WTC11 (cell line): ENCODE measurements around the gene ACOXL. TPM values are rescaled to one million over a fixed set of nuclear protein-coding genes. Genes with fewer than 3 reads are reported as not detected.

Source experiments
- ATAC-seq: fragments of 200-7000 bp; cut with Tn5 transposase; 2 replicates; pipeline ENCODE4 v1.10.0; 2021; ENCODE audit warnings: mild to moderate bottlenecking, moderate library complexity
- CTCF ChIA-PET: fragments of 300-600 bp; sonication (Branson Sonifier 250); formaldehyde crosslinking; loops from one replicate; lab custom pipeline; 2021; ENCODE audit warnings: antibody characterized with exemption; lab: Charles Lee
- POLR2A ChIA-PET: fragments of 350-600 bp; sonication (Branson Sonifier 250); formaldehyde crosslinking; loops from one replicate; lab custom pipeline; 2021; ENCODE audit warnings: antibody characterized with exemption; lab: Charles Lee
- DNase-seq: peaks from one replicate; pipeline ENCODE4 v3.0.0; 2021; ENCODE audit warnings: low spot score
- H3K27ac Mint-ChIP-seq: 2 replicates; pipeline ENCODE4 v1.8.0; 2021; ENCODE audit warnings: mixed read lengths
- H3K27me3 Mint-ChIP-seq: 2 replicates; pipeline ENCODE4 v1.8.0; 2021; ENCODE audit warnings: low read depth, mild to moderate bottlenecking, moderate library complexity, mixed read lengths
- H3K36me3 Mint-ChIP-seq: 2 replicates; pipeline ENCODE4 v1.8.0; 2021; ENCODE audit warnings: mixed read lengths
- H3K4me1 Mint-ChIP-seq: 2 replicates; pipeline ENCODE4 v1.8.0; 2022; ENCODE audit warnings: mixed read lengths
- H3K4me3 Mint-ChIP-seq: 2 replicates; pipeline ENCODE4 v1.8.0; 2021; ENCODE audit warnings: mild to moderate bottlenecking, moderate library complexity, mixed read lengths
- H3K9me3 Mint-ChIP-seq: 2 replicates; pipeline ENCODE4 v1.8.0; 2021; ENCODE audit warnings: mixed read lengths
- ATF2 ChIP-seq: sonication (generic); formaldehyde crosslinking; IDR thresholded peaks from 2 replicates; pipeline ENCODE4 v1.8.1; 2022; ENCODE audit warnings: low read depth, missing genetic modification reagents, borderline replicate concordance
- FOXJ3 ChIP-seq: sonication (generic); formaldehyde crosslinking; IDR thresholded peaks from 2 replicates; pipeline ENCODE4 v1.9.0; 2021; ENCODE audit warnings: missing genetic modification reagents, mild to moderate bottlenecking, borderline replicate concordance
- IRF2 ChIP-seq: sonication (generic); formaldehyde crosslinking; IDR thresholded peaks from 2 replicates; pipeline ENCODE4 v1.8.0; 2022; ENCODE audit warnings: low read depth, missing genetic modification reagents, borderline replicate concordance
- NFYB ChIP-seq: sonication (generic); formaldehyde crosslinking; conservative IDR thresholded peaks from 2 replicates; pipeline ENCODE4 v1.8.0; 2022; ENCODE audit warnings: low read depth, missing genetic modification reagents
- NR2C2 ChIP-seq: sonication (generic); formaldehyde crosslinking; IDR thresholded peaks from 2 replicates; pipeline ENCODE4 v1.8.0; 2022; ENCODE audit warnings: mild to moderate bottlenecking, missing genetic modification reagents
- SP1 ChIP-seq: sonication (generic); formaldehyde crosslinking; conservative IDR thresholded peaks from 2 replicates; pipeline ENCODE4 v1.8.1; 2022; ENCODE audit warnings: missing genetic modification reagents
- ZBTB21 ChIP-seq: sonication (generic); formaldehyde crosslinking; IDR thresholded peaks from 2 replicates; pipeline ENCODE4 v1.8.1; 2023; ENCODE audit warnings: mild to moderate bottlenecking, missing genetic modification reagents, borderline replicate concordance
- ZNF232 ChIP-seq: sonication (generic); formaldehyde crosslinking; IDR thresholded peaks from 2 replicates; pipeline ENCODE4 v1.8.0; 2022; ENCODE audit warnings: mild to moderate bottlenecking, missing genetic modification reagents
- ZNF263 ChIP-seq: sonication (generic); formaldehyde crosslinking; IDR thresholded peaks from 2 replicates; pipeline ENCODE4 v1.8.1; 2022; ENCODE audit warnings: low read depth, mild to moderate bottlenecking, moderate library complexity, missing genetic modification reagents
- ZNF317 ChIP-seq: sonication (generic); formaldehyde crosslinking; IDR thresholded peaks from 2 replicates; pipeline ENCODE4 v1.8.1; 2023; ENCODE audit warnings: low read depth, mild to moderate bottlenecking, moderate library complexity, missing genetic modification reagents, borderline replicate concordance
- ZNF425 ChIP-seq: fragments of 250-450 bp; sonication (Bioruptor Pico); conservative IDR thresholded peaks from 2 replicates; pipeline ENCODE4 v1.9.0; 2021; ENCODE audit warnings: mild to moderate bottlenecking
- ZNF671 ChIP-seq: fragments of 250-450 bp; sonication (Bioruptor Pico); IDR thresholded peaks from 2 replicates; pipeline ENCODE4 v1.8.0; 2021; ENCODE audit warnings: mild to moderate bottlenecking
- total RNA-seq: library from RNA; stranded (reverse); gene quantifications from 3 replicates; pipeline ENCODE4 v1.2.3, GENCODE V29; 2021
- TF ChIP-seq, protein P1 (sequence below): fragments of 250-450 bp; sonication (Bioruptor Pico); IDR thresholded peaks from 2 replicates; pipeline ENCODE4 v1.8.0; 2021; ENCODE audit warnings: mild to moderate bottlenecking
- TF ChIP-seq, protein P2 (sequence below): sonication (generic); formaldehyde crosslinking; IDR thresholded peaks from 2 replicates; pipeline ENCODE4 v1.8.1; 2022; ENCODE audit warnings: low read depth, mild to moderate bottlenecking, moderate library complexity, missing genetic modification reagents, borderline replicate concordance
- TF ChIP-seq, protein P3 (sequence below): sonication (generic); formaldehyde crosslinking; IDR thresholded peaks from 2 replicates; pipeline ENCODE4 v1.8.0; 2023; ENCODE audit warnings: mild to moderate bottlenecking, missing genetic modification reagents
- TF ChIP-seq, protein P4 (sequence below): sonication (generic); formaldehyde crosslinking; IDR thresholded peaks from 2 replicates; pipeline ENCODE4 v1.8.1; 2023; ENCODE audit warnings: mild to moderate bottlenecking, missing genetic modification reagents

Gene ACOXL
- total RNA-seq, 1 experiment from 2014 or later = 14.9 TPM

DNA sequence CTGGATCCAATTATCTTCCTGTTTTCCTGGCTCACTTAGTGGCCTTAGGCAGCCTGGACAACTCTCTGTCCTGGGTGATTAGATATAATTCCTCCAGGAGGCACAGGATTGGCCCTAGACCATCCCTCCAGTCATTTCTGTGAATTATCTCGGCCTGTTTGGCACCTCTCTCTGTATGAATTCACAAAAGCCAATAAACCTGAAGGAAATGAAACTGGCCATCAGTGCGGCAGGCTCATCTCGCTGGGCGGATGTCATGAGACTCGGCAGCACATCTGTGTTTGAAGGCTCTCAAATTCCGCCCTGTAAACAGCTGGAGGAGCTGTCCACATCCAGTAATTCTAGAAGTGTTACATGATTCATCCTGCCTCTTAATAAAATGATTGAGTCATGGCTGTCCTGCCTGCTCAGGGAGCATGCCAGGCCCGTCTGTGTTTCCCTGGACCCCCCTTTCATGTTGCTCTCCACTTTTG, 38.6 kb downstream of the ACOXL start:
- Mint-ChIP-seq H3K4me1 (peaks cover 65% of the 10 kb centered on the region), H3K4me3 (no peak overlapping the region), H3K27me3 (no peaks in the 10 kb centered on the region), H3K9me3 (peaks cover 9% of the 10 kb centered on the region), H3K36me3 (peaks cover 3% of the 10 kb centered on the region), H3K27ac (peak overlapping the region; percentile 33)
- ATAC-seq (no peak), DNase-seq (no peak)
- ChIA-PET CTCF (interaction anchor here (0.7 to 2.1 kb wide), 2 partner anchors 15 to 93 kb away, joined by 3 to 7 read pairs; partner anchors contain the start of gene BUB1), POLR2A (interaction anchor here (1.4 kb wide), 1 partner anchor 39 kb away, joined by 3 read pairs; the partner anchor contains the start of gene ACOXL)
- no peak for TF ChIP-seq NR2C2 (CRISPR knock-in tag)
- no peak for TF ChIP-seq ZNF263
- TF ChIP-seq, protein P1, sequence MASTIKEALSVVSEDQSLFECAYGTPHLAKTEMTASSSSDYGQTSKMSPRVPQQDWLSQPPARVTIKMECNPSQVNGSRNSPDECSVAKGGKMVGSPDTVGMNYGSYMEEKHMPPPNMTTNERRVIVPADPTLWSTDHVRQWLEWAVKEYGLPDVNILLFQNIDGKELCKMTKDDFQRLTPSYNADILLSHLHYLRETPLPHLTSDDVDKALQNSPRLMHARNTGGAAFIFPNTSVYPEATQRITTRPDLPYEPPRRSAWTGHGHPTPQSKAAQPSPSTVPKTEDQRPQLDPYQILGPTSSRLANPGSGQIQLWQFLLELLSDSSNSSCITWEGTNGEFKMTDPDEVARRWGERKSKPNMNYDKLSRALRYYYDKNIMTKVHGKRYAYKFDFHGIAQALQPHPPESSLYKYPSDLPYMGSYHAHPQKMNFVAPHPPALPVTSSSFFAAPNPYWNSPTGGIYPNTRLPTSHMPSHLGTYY (CRISPR knock-in tag) = no peak
- TF ChIP-seq ZNF671 (CRISPR knock-in tag) = no peak
- TF ChIP-seq ATF2 (CRISPR knock-in tag) = no peak
- TF ChIP-seq FOXJ3 (CRISPR knock-in tag) = no peak
- TF ChIP-seq ZNF232 (CRISPR knock-in tag) = no peak

GRCh38 chr2:110771547-110772382, 39.4 kb downstream of the ACOXL start:
- Mint-ChIP-seq H3K36me3 (no peaks in the 10 kb centered on the region), H3K27ac (peak overlapping the region; percentile 93; the same call in 1 of the 2 replicates), H3K4me3 (no peak overlapping the region), H3K9me3 (peaks cover 5% of the 10 kb centered on the region; the same call in 1 of the 2 replicates), H3K4me1 (peaks cover 62% of the 10 kb centered on the region), H3K27me3 (no peaks in the 10 kb centered on the region)
- ChIA-PET CTCF (interaction anchor here (2.1 kb wide), 1 partner anchor 94 kb away, joined by 7 read pairs; the partner anchor contains the start of gene BUB1), POLR2A (no interaction called here)
- DNase-seq (no peak), ATAC-seq (peak; percentile 55)
- TF ChIP-seq ZNF317 (CRISPR knock-in tag) (no peak), NFYB (CRISPR knock-in tag) (no peak), SP1 (CRISPR knock-in tag) (0 out of 2 replicates have a peak, but pooled peaks have one; percentile 30), IRF2 (no peak)
- TF ChIP-seq, protein P2, sequence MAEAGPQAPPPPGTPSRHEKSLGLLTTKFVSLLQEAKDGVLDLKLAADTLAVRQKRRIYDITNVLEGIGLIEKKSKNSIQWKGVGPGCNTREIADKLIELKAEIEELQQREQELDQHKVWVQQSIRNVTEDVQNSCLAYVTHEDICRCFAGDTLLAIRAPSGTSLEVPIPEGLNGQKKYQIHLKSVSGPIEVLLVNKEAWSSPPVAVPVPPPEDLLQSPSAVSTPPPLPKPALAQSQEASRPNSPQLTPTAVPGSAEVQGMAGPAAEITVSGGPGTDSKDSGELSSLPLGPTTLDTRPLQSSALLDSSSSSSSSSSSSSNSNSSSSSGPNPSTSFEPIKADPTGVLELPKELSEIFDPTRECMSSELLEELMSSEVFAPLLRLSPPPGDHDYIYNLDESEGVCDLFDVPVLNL = no peak

DNA sequence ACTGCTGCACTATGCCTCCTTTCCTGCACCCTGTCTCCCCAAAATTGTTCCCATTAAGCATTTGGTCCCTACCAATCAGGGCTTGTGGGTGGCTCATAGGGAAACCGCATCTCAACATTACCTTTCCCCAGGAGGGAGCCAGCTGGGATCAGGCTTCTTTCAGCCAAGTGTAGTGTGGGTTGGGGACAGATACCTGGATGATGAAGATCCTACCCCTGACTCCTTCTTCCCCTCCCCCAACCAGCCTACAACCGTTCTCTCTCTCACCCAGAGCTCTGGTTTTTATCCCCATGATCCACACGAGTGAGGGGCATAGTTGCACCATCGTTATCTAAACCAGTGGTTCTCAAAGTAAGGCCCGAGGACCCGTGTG, 40.0 kb downstream of the ACOXL start:
- ATAC-seq (peak; percentile 48), DNase-seq (no peak)
- peaks cover 5% of the 10 kb centered on the region; the same call in 1 of the 2 replicates for H3K9me3 Mint-ChIP-seq
- TF ChIP-seq ZBTB21 (CRISPR knock-in tag) (no peak), ZNF425 (no peak)
- TF ChIP-seq, protein P3, sequence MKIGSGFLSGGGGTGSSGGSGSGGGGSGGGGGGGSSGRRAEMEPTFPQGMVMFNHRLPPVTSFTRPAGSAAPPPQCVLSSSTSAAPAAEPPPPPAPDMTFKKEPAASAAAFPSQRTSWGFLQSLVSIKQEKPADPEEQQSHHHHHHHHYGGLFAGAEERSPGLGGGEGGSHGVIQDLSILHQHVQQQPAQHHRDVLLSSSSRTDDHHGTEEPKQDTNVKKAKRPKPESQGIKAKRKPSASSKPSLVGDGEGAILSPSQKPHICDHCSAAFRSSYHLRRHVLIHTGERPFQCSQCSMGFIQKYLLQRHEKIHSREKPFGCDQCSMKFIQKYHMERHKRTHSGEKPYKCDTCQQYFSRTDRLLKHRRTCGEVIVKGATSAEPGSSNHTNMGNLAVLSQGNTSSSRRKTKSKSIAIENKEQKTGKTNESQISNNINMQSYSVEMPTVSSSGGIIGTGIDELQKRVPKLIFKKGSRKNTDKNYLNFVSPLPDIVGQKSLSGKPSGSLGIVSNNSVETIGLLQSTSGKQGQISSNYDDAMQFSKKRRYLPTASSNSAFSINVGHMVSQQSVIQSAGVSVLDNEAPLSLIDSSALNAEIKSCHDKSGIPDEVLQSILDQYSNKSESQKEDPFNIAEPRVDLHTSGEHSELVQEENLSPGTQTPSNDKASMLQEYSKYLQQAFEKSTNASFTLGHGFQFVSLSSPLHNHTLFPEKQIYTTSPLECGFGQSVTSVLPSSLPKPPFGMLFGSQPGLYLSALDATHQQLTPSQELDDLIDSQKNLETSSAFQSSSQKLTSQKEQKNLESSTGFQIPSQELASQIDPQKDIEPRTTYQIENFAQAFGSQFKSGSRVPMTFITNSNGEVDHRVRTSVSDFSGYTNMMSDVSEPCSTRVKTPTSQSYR (CRISPR knock-in tag) = peak; percentile 71; the same call in 1 of the 2 replicates
- TF ChIP-seq, protein P4, sequence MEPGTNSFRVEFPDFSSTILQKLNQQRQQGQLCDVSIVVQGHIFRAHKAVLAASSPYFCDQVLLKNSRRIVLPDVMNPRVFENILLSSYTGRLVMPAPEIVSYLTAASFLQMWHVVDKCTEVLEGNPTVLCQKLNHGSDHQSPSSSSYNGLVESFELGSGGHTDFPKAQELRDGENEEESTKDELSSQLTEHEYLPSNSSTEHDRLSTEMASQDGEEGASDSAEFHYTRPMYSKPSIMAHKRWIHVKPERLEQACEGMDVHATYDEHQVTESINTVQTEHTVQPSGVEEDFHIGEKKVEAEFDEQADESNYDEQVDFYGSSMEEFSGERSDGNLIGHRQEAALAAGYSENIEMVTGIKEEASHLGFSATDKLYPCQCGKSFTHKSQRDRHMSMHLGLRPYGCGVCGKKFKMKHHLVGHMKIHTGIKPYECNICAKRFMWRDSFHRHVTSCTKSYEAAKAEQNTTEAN (CRISPR knock-in tag) = no peak
- ChIA-PET POLR2A (no interaction called here), CTCF (no interaction called here)
- H3K4me3 Mint-ChIP-seq = peak overlapping the region; percentile 30
- no peaks in the 10 kb centered on the region for H3K36me3 Mint-ChIP-seq
- no peaks in the 10 kb centered on the region for H3K27me3 Mint-ChIP-seq
- H3K4me1 Mint-ChIP-seq = peaks cover 56% of the 10 kb centered on the region
- peak overlapping the region; percentile 93 for H3K27ac Mint-ChIP-seq
